ENCODE measurements around the gene THADA.

GRCh38 chr2:43224571-43225092 lies 371.2 kb downstream of the THADA start:
- TF ChIP-seq, protein P1, sequence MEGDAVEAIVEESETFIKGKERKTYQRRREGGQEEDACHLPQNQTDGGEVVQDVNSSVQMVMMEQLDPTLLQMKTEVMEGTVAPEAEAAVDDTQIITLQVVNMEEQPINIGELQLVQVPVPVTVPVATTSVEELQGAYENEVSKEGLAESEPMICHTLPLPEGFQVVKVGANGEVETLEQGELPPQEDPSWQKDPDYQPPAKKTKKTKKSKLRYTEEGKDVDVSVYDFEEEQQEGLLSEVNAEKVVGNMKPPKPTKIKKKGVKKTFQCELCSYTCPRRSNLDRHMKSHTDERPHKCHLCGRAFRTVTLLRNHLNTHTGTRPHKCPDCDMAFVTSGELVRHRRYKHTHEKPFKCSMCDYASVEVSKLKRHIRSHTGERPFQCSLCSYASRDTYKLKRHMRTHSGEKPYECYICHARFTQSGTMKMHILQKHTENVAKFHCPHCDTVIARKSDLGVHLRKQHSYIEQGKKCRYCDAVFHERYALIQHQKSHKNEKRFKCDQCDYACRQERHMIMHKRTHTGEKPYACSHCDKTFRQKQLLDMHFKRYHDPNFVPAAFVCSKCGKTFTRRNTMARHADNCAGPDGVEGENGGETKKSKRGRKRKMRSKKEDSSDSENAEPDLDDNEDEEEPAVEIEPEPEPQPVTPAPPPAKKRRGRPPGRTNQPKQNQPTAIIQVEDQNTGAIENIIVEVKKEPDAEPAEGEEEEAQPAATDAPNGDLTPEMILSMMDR (IDR thresholded peaks at IDR 0.05), result no peak
- TF ChIP-seq, protein P2, sequence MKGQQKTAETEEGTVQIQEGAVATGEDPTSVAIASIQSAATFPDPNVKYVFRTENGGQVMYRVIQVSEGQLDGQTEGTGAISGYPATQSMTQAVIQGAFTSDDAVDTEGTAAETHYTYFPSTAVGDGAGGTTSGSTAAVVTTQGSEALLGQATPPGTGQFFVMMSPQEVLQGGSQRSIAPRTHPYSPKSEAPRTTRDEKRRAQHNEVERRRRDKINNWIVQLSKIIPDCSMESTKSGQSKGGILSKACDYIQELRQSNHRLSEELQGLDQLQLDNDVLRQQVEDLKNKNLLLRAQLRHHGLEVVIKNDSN (CRISPR knock-in tag; IDR thresholded peaks at IDR 0.05), result no peak
- TF ChIP-seq TEAD1 (CRISPR knock-in tag; IDR thresholded peaks at IDR 0.05) (no peak), MAX (CRISPR knock-in tag; IDR thresholded peaks at IDR 0.05) (no peak), E2F5 (CRISPR knock-in tag; IDR thresholded peaks at IDR 0.05) (no peak), TEAD4 (CRISPR knock-in tag; IDR thresholded peaks at IDR 0.05) (no peak), SMAD4 (CRISPR knock-in tag; IDR thresholded peaks at IDR 0.05) (no peak)
- TF ChIP-seq, protein P3, sequence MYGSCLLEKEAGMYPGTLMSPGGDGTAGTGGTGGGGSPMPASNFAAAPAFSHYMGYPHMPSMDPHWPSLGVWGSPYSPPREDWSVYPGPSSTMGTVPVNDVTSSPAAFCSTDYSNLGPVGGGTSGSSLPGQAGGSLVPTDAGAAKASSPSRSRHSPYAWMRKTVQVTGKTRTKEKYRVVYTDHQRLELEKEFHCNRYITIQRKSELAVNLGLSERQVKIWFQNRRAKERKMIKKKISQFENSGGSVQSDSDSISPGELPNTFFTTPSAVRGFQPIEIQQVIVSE (CRISPR knock-in tag; IDR thresholded peaks at IDR 0.05; ENCODE audit: borderline replicate concordance), result no peak
